Measurements from ENCODE around the gene TMEM214.

- TF ChIP-seq CTCF (IDR thresholded peaks at IDR 0.05): no peak
- TF ChIP-seq POLR2AphosphoS5 (IDR thresholded peaks at IDR 0.05; ENCODE audit: low read depth, low read length): no peak
- TF ChIP-seq REST (IDR thresholded peaks at IDR 0.05; ENCODE audit: insufficient read depth in 1 of 2, low read depth in 2 of 2, low read length in 1 of 2): no peak
- TF ChIP-seq SIN3A (IDR thresholded peaks at IDR 0.05; ENCODE audit: borderline replicate concordance, insufficient read depth, low read depth, low read length): no peak
Observed at GRCh38 chr2:27019931-27020855, 12.6 kb upstream of the TMEM214 start.
